ENCODE results near the gene GGCT. TPM values are rescaled to one million over a fixed set of nuclear protein-coding genes. Genes with fewer than 3 reads are reported as not detected.

Gene GGCT
- total and polyA plus RNA-seq, 2 donors (not counting 3 experiments of a cell fraction or from before 2014, with no cell fraction given) = 21.1 to 44.3 TPM

GRCh38 chr7:30465811-30466180 is 38.8 kb downstream of the GGCT start:
- CTCF ChIA-PET = interaction anchor here (0.6 to 0.9 kb wide), 3 partner anchors 13 to 98 kb away, joined by 3 read pairs; partner anchors contain the start of gene NOD1
- FAIRE-seq (peak; percentile 15), DNase-seq (ENCODE audit: low read depth, low spot score) (peak; percentile 28)
- Histone ChIP-seq H3K9me3 (replicated peaks; ENCODE audit: control insufficient read depth, insufficient read depth, low read length) (no peaks in the 10 kb centered on the region), H3K36me3 (ENCODE audit: control insufficient read depth in 2 of 2, extremely low read depth in 1 of 2, insufficient read depth in 2 of 2, low read length in 2 of 2) (peaks cover 0 to 4% of the 10 kb centered on the region in 2 experiments), H3K79me2 (ENCODE audit: control insufficient read depth, insufficient read depth, low read length) (peaks cover 61% of the 10 kb centered on the region), H2AFZ (ENCODE audit: low read depth, low read length) (no peak overlapping the region), H3K27ac (ENCODE audit: insufficient read depth, low read depth, low read length) (no peak overlapping the region), H3K4me3 (replicated peaks in 1 of 3; ENCODE audit: insufficient read depth in 1 of 3, low read depth in 1 of 3, low read length in 3 of 3) (no peak overlapping the region), H4K20me1 (replicated peaks; ENCODE audit: control insufficient read depth, extremely low read depth, insufficient read depth, low read length) (no peaks in the 10 kb centered on the region), H3K4me2 (ENCODE audit: insufficient read depth, low read length) (no peak overlapping the region), H3K4me1 (ENCODE audit: control insufficient read depth, extremely low read depth, insufficient read depth, low read length) (peaks cover 26% of the 10 kb centered on the region), H3K9me1 (replicated peaks; ENCODE audit: control insufficient read depth, extremely low read depth, insufficient read depth, low read length) (no peaks in the 10 kb centered on the region), H3K9ac (replicated peaks; ENCODE audit: extremely low read depth, insufficient read depth, low read length) (no peak overlapping the region), H3K27me3 (ENCODE audit: control insufficient read depth in 2 of 2, insufficient read depth in 2 of 2, low read length in 2 of 2) (no peaks in the 10 kb centered on the region)
- POLR2A ChIA-PET = no interaction called here
- BruUV-seq (replicated peaks) = no TSS peak
- intact Hi-C loops (cut with micrococcal nuclease) = loop anchor here (5.0 kb wide), 1 partner anchor 303 kb away; no protein-coding TSS in a partner anchor
- dilution Hi-C loops (cut with MboI; ENCODE audit: extremely low pct_ligation_motif_present, low sequenced_read_pairs) = no loop called here
- TF ChIP-seq GATA2 (IDR thresholded peaks at IDR 0.05; ENCODE audit: insufficient read depth, insufficient read length, low read depth, low read length) (no peak), MYC (IDR thresholded peaks at IDR 0.05; ENCODE audit: low read depth, low read length) (no peak), POLR2A (IDR thresholded peaks at IDR 0.05; ENCODE audit: low read depth, low read length) (no peak), POLR2AphosphoS5 (IDR thresholded peaks at IDR 0.05; ENCODE audit: insufficient read depth, low read depth, low read length) (no peak), EZH2 (IDR thresholded peaks at IDR 0.05; ENCODE audit: borderline replicate concordance, low read depth, low read length, severe bottlenecking) (no peak), JUN (IDR thresholded peaks at IDR 0.05; ENCODE audit: borderline replicate concordance, insufficient read depth, insufficient read length, low read depth) (no peak), MAX (IDR thresholded peaks at IDR 0.05; ENCODE audit: insufficient read depth, insufficient read length) (no peak), FOS (IDR thresholded peaks at IDR 0.05; ENCODE audit: borderline replicate concordance, insufficient read depth, low read length) (no peak)
- TF ChIP-seq, protein P1, sequence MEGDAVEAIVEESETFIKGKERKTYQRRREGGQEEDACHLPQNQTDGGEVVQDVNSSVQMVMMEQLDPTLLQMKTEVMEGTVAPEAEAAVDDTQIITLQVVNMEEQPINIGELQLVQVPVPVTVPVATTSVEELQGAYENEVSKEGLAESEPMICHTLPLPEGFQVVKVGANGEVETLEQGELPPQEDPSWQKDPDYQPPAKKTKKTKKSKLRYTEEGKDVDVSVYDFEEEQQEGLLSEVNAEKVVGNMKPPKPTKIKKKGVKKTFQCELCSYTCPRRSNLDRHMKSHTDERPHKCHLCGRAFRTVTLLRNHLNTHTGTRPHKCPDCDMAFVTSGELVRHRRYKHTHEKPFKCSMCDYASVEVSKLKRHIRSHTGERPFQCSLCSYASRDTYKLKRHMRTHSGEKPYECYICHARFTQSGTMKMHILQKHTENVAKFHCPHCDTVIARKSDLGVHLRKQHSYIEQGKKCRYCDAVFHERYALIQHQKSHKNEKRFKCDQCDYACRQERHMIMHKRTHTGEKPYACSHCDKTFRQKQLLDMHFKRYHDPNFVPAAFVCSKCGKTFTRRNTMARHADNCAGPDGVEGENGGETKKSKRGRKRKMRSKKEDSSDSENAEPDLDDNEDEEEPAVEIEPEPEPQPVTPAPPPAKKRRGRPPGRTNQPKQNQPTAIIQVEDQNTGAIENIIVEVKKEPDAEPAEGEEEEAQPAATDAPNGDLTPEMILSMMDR (IDR thresholded peaks at IDR 0.05; ENCODE audit: extremely low read depth in 1 of 2, insufficient read depth in 1 of 2, low read depth in 1 of 2, low read length in 2 of 2) = no peak
